H1 (cell line): ENCODE measurements around the gene MPHOSPH9. TPM values are rescaled to one million over a fixed set of nuclear protein-coding genes. Genes with fewer than 3 reads are reported as not detected.

Experiments used
- CTCF ChIA-PET: fragments of 300-600 bp; sonication (Branson Sonifier 250); formaldehyde crosslinking; loops from one replicate; lab custom pipeline; 2021; ENCODE audit not compliant: partially characterized antibody; lab: Charles Lee
- POLR2A ChIA-PET: fragments of 300-600 bp; sonication (Branson Sonifier 250); formaldehyde crosslinking; loops from one replicate; lab custom pipeline; 2021; ENCODE audit warnings: inconsistent platforms; ENCODE audit not compliant: partially characterized antibody; lab: Charles Lee
- DNase-seq, 2 experiments: peaks; one replicate each; pipeline versions ENCODE4 v3.0.0 to v3.0.0-alpha.2; 2010 to 2022; ENCODE audit warnings: low spot score in 2 of 2, low read depth in 1 of 2, mixed read lengths in 1 of 2
- FAIRE-seq: peaks from 2 replicates; lab custom pipeline; 2011; peaks lifted over from hg19 to GRCh38; lab: Jason Lieb, UNC
- H2AFZ ChIP-seq: 2 replicates; pipeline ENCODE4 v1.8.1; 2012; ENCODE audit warnings: low read length, inconsistent platforms
- H2AK5ac ChIP-seq: 2 replicates; pipeline ENCODE4 v1.6.1; 2013; ENCODE audit warnings: low read depth, low read length
- H2BK120ac ChIP-seq: replicated peaks from 2 replicates; pipeline ENCODE3; 2013; ENCODE audit warnings: low read depth, low read length, inconsistent platforms
- H2BK12ac ChIP-seq: 2 replicates; pipeline ENCODE4 v1.6.1; 2013; ENCODE audit warnings: low read depth, low read length
- H2BK15ac ChIP-seq: 2 replicates; pipeline ENCODE4 v1.6.1; 2013; ENCODE audit warnings: low read length
- H2BK20ac ChIP-seq: 2 replicates; pipeline ENCODE4 v1.6.1; 2013; ENCODE audit warnings: low read length
- H2BK5ac ChIP-seq: 2 replicates; pipeline ENCODE4 v1.6.1; 2013; ENCODE audit warnings: low read depth, low read length
- H3K14ac ChIP-seq: 2 replicates; pipeline ENCODE4 v1.6.1; 2013; ENCODE audit warnings: inconsistent platforms; ENCODE audit not compliant: insufficient read length
- H3K18ac ChIP-seq: 2 replicates; pipeline ENCODE4 v1.6.1; 2013; ENCODE audit warnings: low read length; ENCODE audit errors: extremely low read depth
- H3K23ac ChIP-seq: 2 replicates; pipeline ENCODE4 v1.6.1; 2013; ENCODE audit warnings: inconsistent platforms; ENCODE audit not compliant: insufficient read length
- H3K23me2 ChIP-seq: 2 replicates; pipeline ENCODE4 v1.6.1; 2013; ENCODE audit warnings: low read depth, low read length
- H3K27ac ChIP-seq: 2 replicates; pipeline ENCODE4 v1.6.1; 2011; ENCODE audit warnings: low read depth, low read length, inconsistent platforms
- H3K27me3 ChIP-seq, 4 experiments: replicated peaks in 1 of 4; 1 replicate in 1 of 4; 2 replicates in 3 of 4; pipeline versions ENCODE4 v1.6.1 to v1.8.1; 2011 to 2013; ENCODE audit warnings: low read length in 3 of 4, mild to moderate bottlenecking in 3 of 4, inconsistent platforms in 2 of 4, mixed read lengths in 2 of 4, moderate library complexity in 1 of 4; ENCODE audit not compliant: control insufficient read depth in 3 of 4, insufficient read depth in 3 of 4; ENCODE audit errors: extremely low read depth in 1 of 4
- H3K36me3 ChIP-seq, 4 experiments: 2 replicates each; pipeline versions ENCODE4 v1.6.1 to v1.8.1; 2011 to 2013; ENCODE audit warnings: mild to moderate bottlenecking in 4 of 4, low read length in 3 of 4, moderate library complexity in 2 of 4, control low read depth in 1 of 4, inconsistent platforms in 1 of 4; ENCODE audit not compliant: insufficient read depth in 4 of 4, control insufficient read depth in 2 of 4
- H3K4ac ChIP-seq: replicated peaks from 2 replicates; pipeline ENCODE3; 2013; ENCODE audit warnings: low read length, low read depth, mixed read lengths, inconsistent platforms; ENCODE audit not compliant: insufficient read length
- H3K4me1 ChIP-seq, 4 experiments: replicated peaks in 1 of 4; 1 replicate in 1 of 4; 2 replicates in 3 of 4; pipeline versions ENCODE4 v1.6.1 to v1.8.1; 2011 to 2013; ENCODE audit warnings: low read length in 3 of 4, inconsistent platforms in 2 of 4, mixed read lengths in 1 of 4; ENCODE audit not compliant: insufficient read depth in 4 of 4, control insufficient read depth in 3 of 4
- H3K4me2 ChIP-seq, 2 experiments: 2 replicates each; pipeline versions ENCODE4 v1.6.1 to v1.8.1; 2011 to 2013; ENCODE audit warnings: low read depth in 2 of 2, low read length in 2 of 2, control low read depth in 1 of 2, inconsistent platforms in 1 of 2, mild to moderate bottlenecking in 1 of 2; ENCODE audit not compliant: insufficient read depth in 1 of 2
- H3K4me3 ChIP-seq, 4 experiments: fragments of 200-600, 300-600 bp in 1 of 4; sonication (generic), shearing (Covaris generic), sonication (Bioruptor Twin) in 1 of 4; 2 replicates each; pipeline versions ENCODE4 v1.5.1 to v1.8.1; 2011 to 2016; ENCODE audit warnings: low read length in 4 of 4, low read depth in 3 of 4, control low read depth in 2 of 4, inconsistent platforms in 2 of 4, mild to moderate bottlenecking in 2 of 4, mixed read lengths in 1 of 4, moderate library complexity in 1 of 4; ENCODE audit not compliant: insufficient read depth in 2 of 4; ENCODE audit errors: extremely low read depth in 1 of 4
- H3K56ac ChIP-seq: replicated peaks from 2 replicates; pipeline ENCODE3; 2013; ENCODE audit warnings: low read depth, mild to moderate bottlenecking, mixed read lengths, low read length, inconsistent platforms; ENCODE audit not compliant: insufficient read length
- H3K79me1 ChIP-seq: 2 replicates; pipeline ENCODE4 v1.6.1; 2013; ENCODE audit warnings: low read depth, low read length, control low read depth
- H3K79me2 ChIP-seq, 2 experiments: 2 replicates each; pipeline versions ENCODE4 v1.6.1 to v1.8.1; 2012 to 2013; ENCODE audit warnings: low read length in 2 of 2, mild to moderate bottlenecking in 2 of 2, inconsistent platforms in 1 of 2; ENCODE audit not compliant: insufficient read depth in 2 of 2, control insufficient read depth in 1 of 2
- H3K9ac ChIP-seq, 4 experiments: replicated peaks in 1 of 4; 1 replicate in 1 of 4; 2 replicates in 3 of 4; pipeline versions ENCODE4 v1.6.1 to v1.8.1; 2011 to 2013; ENCODE audit warnings: low read depth in 3 of 4, low read length in 3 of 4, control low read depth in 2 of 4, mild to moderate bottlenecking in 2 of 4, moderate library complexity in 2 of 4, inconsistent platforms in 1 of 4; ENCODE audit errors: extremely low read depth in 1 of 4
- H3K9me3 ChIP-seq, 2 experiments: 2 replicates each; pipeline versions ENCODE4 v1.6.1 to v1.8.1; 2012 to 2013; ENCODE audit warnings: mild to moderate bottlenecking in 2 of 2, moderate library complexity in 2 of 2, control low read depth in 1 of 2, inconsistent platforms in 1 of 2, low read depth in 1 of 2, low read length in 1 of 2, mixed read lengths in 1 of 2; ENCODE audit not compliant: insufficient read depth in 2 of 2
- H4K20me1 ChIP-seq, 2 experiments: replicated peaks in 1 of 2; 2 replicates each; pipeline versions ENCODE3 to v1.8.1; 2011 to 2013; ENCODE audit warnings: inconsistent platforms in 2 of 2, low read length in 2 of 2, mild to moderate bottlenecking in 1 of 2; ENCODE audit not compliant: insufficient read depth in 2 of 2, control insufficient read depth in 1 of 2
- H4K5ac ChIP-seq: 2 replicates; pipeline ENCODE4 v1.6.1; 2013; ENCODE audit warnings: low read length, low read depth, mixed read lengths, inconsistent platforms; ENCODE audit not compliant: insufficient read length
- H4K8ac ChIP-seq: 2 replicates; pipeline ENCODE4 v1.8.0; 2013; ENCODE audit warnings: mild to moderate bottlenecking, moderate library complexity, low read length, inconsistent platforms; ENCODE audit not compliant: insufficient read depth; ENCODE audit errors: extremely low read depth
- H4K91ac ChIP-seq: replicated peaks from 2 replicates; pipeline ENCODE3; 2013; ENCODE audit warnings: low read length, mixed read lengths, inconsistent platforms; ENCODE audit not compliant: insufficient read length
- CEBPB ChIP-seq: IDR thresholded peaks from 2 replicates; pipeline ENCODE4 v1.6.1; 2012; ENCODE audit warnings: low read depth, low read length
- CHD1 ChIP-seq: IDR thresholded peaks from 2 replicates; pipeline ENCODE4 v1.6.1; 2012; ENCODE audit warnings: low read depth, low read length, improper control_type of control experiment
- CREB1 ChIP-seq: IDR thresholded peaks from 2 replicates; pipeline ENCODE4 v1.6.1; 2012; ENCODE audit warnings: inconsistent platforms
- HDAC2 ChIP-seq, 2 experiments: fragments of 300-600 bp in 1 of 2; sonication (generic) in 1 of 2; IDR thresholded peaks; 2 replicates each; pipeline ENCODE4 v1.6.1; 2011 to 2012; ENCODE audit warnings: low read depth in 2 of 2, low read length in 2 of 2, mild to moderate bottlenecking in 2 of 2, moderate library complexity in 2 of 2, borderline replicate concordance in 1 of 2, inconsistent platforms in 1 of 2
- JUND ChIP-seq: IDR thresholded peaks from 2 replicates; pipeline ENCODE4 v1.6.1; 2011; ENCODE audit warnings: mild to moderate bottlenecking, improper control_type of control experiment, low read length
- KDM4A ChIP-seq: IDR thresholded peaks from one replicate; pipeline ENCODE4 v1.7.1; 2012; ENCODE audit warnings: low read depth, mild to moderate bottlenecking, moderate library complexity, low read length, inconsistent platforms; ENCODE audit not compliant: severe bottlenecking
- NANOG ChIP-seq: IDR thresholded peaks from 2 replicates; pipeline ENCODE4 v1.6.1; 2011; ENCODE audit warnings: low read length, low read depth, mild to moderate bottlenecking, inconsistent platforms; ENCODE audit not compliant: insufficient read depth, poor library complexity, severe bottlenecking
- POLR2A ChIP-seq, 2 experiments: IDR thresholded peaks; 1 replicate in 1 of 2; 2 replicates in 1 of 2; pipeline ENCODE4 v1.6.1; 2011; ENCODE audit warnings: low read depth in 2 of 2, low read length in 2 of 2, mild to moderate bottlenecking in 2 of 2; ENCODE audit errors: control extremely low read depth in 1 of 2
- RAD21 ChIP-seq, 2 experiments: IDR thresholded peaks in 1 of 2; conservative IDR thresholded peaks in 1 of 2; 2 replicates each; pipeline ENCODE4 v1.6.1; 2011; ENCODE audit warnings: low read depth in 2 of 2, low read length in 2 of 2, improper control_type of control experiment in 1 of 2, inconsistent platforms in 1 of 2, mild to moderate bottlenecking in 1 of 2, moderate library complexity in 1 of 2
- RBBP5 ChIP-seq: IDR thresholded peaks from 2 replicates; pipeline ENCODE4 v1.7.1; 2012; ENCODE audit warnings: low read depth, mild to moderate bottlenecking, inconsistent platforms, low read length, moderate library complexity, borderline replicate concordance
- SAP30 ChIP-seq: fragments of 300-600 bp; sonication (generic); IDR thresholded peaks from 2 replicates; pipeline ENCODE4 v1.7.1; 2012; ENCODE audit warnings: low read length, moderate library complexity, mild to moderate bottlenecking, inconsistent platforms; ENCODE audit not compliant: insufficient read depth, insufficient replicate concordance
- TAF1 ChIP-seq: IDR thresholded peaks from 2 replicates; pipeline ENCODE4 v1.6.1; 2011; ENCODE audit warnings: mild to moderate bottlenecking, low read depth, low read length
- TAF7 ChIP-seq: optimal IDR thresholded peaks from 2 replicates; pipeline ENCODE3; 2011; ENCODE audit warnings: low read depth, mild to moderate bottlenecking, inconsistent platforms, low read length, moderate library complexity, borderline replicate concordance
- YY1 ChIP-seq: IDR thresholded peaks from 2 replicates; pipeline ENCODE4 v1.6.1; 2011; ENCODE audit warnings: low read depth, mild to moderate bottlenecking, low read length
- WGBS, 2 experiments: shearing (Covaris generic) in 1 of 2; methylation state at CpG; one replicate each; pipeline versions ENCODE4 v1.1.6 to v1.1.7; 2013 to 2015; ENCODE audit warnings: low lambda C conversion rate in 2 of 2, mixed read lengths in 2 of 2, inconsistent platforms in 1 of 2, low coverage in 1 of 2, missing lambda C conversion rate in 1 of 2; ENCODE audit not compliant: insufficient replicate concordance in 2 of 2, insufficient coverage in 1 of 2, insufficient read length in 1 of 2; ENCODE audit errors: extremely low coverage in 1 of 2, missing lambda C conversion rate in 1 of 2; 5-methylcytosine and 5-hydroxymethylcytosine counted together
- polyA plus RNA-seq, 7 experiments: library from polyadenylated mRNA; depleted of rRNA in 3 of 7; stranded (reverse) in 5 of 7; unstranded in 2 of 7; fragments of >200 nt in 5 of 7; fragments of 200-250 nt in 2 of 7; gene quantifications; 1 replicate in 5 of 7; 2 replicates in 1 of 7; 4 replicates in 1 of 7; pipeline versions ENCODE4 v1.2.1 to v1.2.3, GENCODE V29; 2011 to 2013; ENCODE audit warnings: missing spikeins in 2 of 7, mixed read lengths in 2 of 7
- total RNA-seq: library from RNA; stranded (reverse); fragmentation: NEBNext Ultra II Directional; extraction: Animal tissue kit (Norgen Biotek cat#: 25700); gene quantifications from 2 replicates; pipeline ENCODE4 v1.2.1, GENCODE V29; 2021

MPHOSPH9 gene
- total and polyA plus RNA-seq, 2 of the 8 experiments (the other 6 are each of a cell fraction or from before 2014, with no cell fraction given) = 8.8 to 48.8 TPM

- Histone ChIP-seq H3K4me3 (no peak overlapping the region), H4K91ac (no peak overlapping the region), H2AFZ (no peak overlapping the region), H3K23ac (no peak overlapping the region), H2AK5ac (peak overlapping the region; percentile 26; the same call in 1 of the 2 replicates), H3K4ac (no peak overlapping the region), H4K5ac (no peak overlapping the region), H4K20me1 (no peaks in the 10 kb centered on the region), H2BK120ac (no peak overlapping the region), H3K9me3 (no peaks in the 10 kb centered on the region), H3K23me2 (peaks cover 10% of the 10 kb centered on the region; the same call in 1 of the 2 replicates), H3K27ac (no peak overlapping the region), H2BK12ac (no peak overlapping the region), H3K79me1 (no peaks in the 10 kb centered on the region), H3K79me2 (no peaks in the 10 kb centered on the region), H3K27me3 (peaks cover 14 to 39% (median 32%) of the 10 kb centered on the region in 4 experiments; a peak in 6 of 7 replicates), H3K18ac (no peak overlapping the region), H3K4me2 (no peak overlapping the region; a peak in 1 of 4 replicates), H2BK20ac (no peak overlapping the region), H3K4me1 (peaks cover 5 to 26% (median 9%) of the 10 kb centered on the region in 4 experiments), H3K14ac (no peak overlapping the region), H2BK15ac (no peak overlapping the region), H3K36me3 (no peaks in the 10 kb centered on the region), H2BK5ac (no peak overlapping the region), H3K9ac (no peak overlapping the region), H3K56ac (no peak overlapping the region), H4K8ac (no peak overlapping the region)
- DNase-seq (no peak), FAIRE-seq (no peak)
- CTCF ChIA-PET = interaction anchor here (0.9 to 3.2 kb wide), 6 partner anchors 17 to 208 kb away, joined by 3 to 16 read pairs (median 4); no protein-coding TSS in a partner anchor
- 87% methylated on average over 3 of the region's 3 CpGs; no CpG with 5 or more reads in 1 of the 2 experiments for WGBS, 2 experiments
- POLR2A ChIA-PET = interaction anchor here (1.4 kb wide), 1 partner anchor 19 kb away, joined by 3 read pairs; no protein-coding TSS in a partner anchor
- TF ChIP-seq SAP30 (no peak), CREB1 (no peak), RBBP5 (no peak), TAF1 (no peak), CHD1 (no peak), NANOG (no peak), HDAC2 (IDR thresholded peaks at IDR 0.05; ENCODE audit: borderline replicate concordance in 1 of 2, low read depth in 2 of 2, low read length in 2 of 2) (no peak), CEBPB (no peak), KDM4A (no peak), JUND (no peak), POLR2A (IDR thresholded peaks at IDR 0.05; ENCODE audit: control extremely low read depth in 1 of 2, low read depth in 2 of 2, low read length in 2 of 2) (no peak), TAF7 (no peak), YY1 (no peak), RAD21 (IDR thresholded peaks at IDR 0.05 in 1 of 2, conservative IDR thresholded peaks at IDR 0.05 in 1 of 2; ENCODE audit: low read depth in 2 of 2, low read length in 2 of 2) (no peak)
These were observed 83.9 kb downstream of the MPHOSPH9 start for GRCh38 chr12:123149088-123149487.
